HepG2 (cell line): ENCODE data around the gene MTREX. TPM values are rescaled to one million over a fixed set of nuclear protein-coding genes. Genes with fewer than 3 reads are reported as not detected.

ENCODE experiments used
- ATAC-seq: fragments of 200-7000 bp; cut with Tn5 transposase; 3 replicates; pipeline ENCODE4 v1.9.1; 2020; ENCODE audit warnings: mild to moderate bottlenecking, moderate library complexity
- BruUV-seq: library from RNA; stranded (reverse); fragments of 400-500 nt; replicated peaks from 2 replicates; lab custom pipeline; 2021; lab: Mats Ljungman, UMichigan
- CTCF ChIA-PET: fragments of 300-600 bp; formaldehyde crosslinking; extraction: SDS; loops from one replicate; lab custom pipeline; 2021; ENCODE audit warnings: low total read pairs, inconsistent platforms, low intra/inter-chr PET ratio; lab: Yijun Ruan, JAX
- POLR2A ChIA-PET: fragments of 350-600 bp; sonication (Branson Sonifier 250); formaldehyde crosslinking; loops from one replicate; lab custom pipeline; 2020; ENCODE audit warnings: antibody characterized with exemption, inconsistent platforms; lab: Yijun Ruan, JAX
- DNase-seq: peaks from one replicate; pipeline ENCODE4 v3.0.0-alpha.2; 2015; ENCODE audit warnings: low spot score
- FAIRE-seq: peaks from 3 replicates; lab custom pipeline; 2011; peaks lifted over from hg19 to GRCh38; lab: Jason Lieb, UNC
- H2AFZ ChIP-seq: one replicate; pipeline ENCODE4 v1.6.1; 2011; ENCODE audit warnings: low read length, inconsistent platforms
- H3K27ac ChIP-seq: fragments of 300-600 bp; 3 replicates; pipeline ENCODE4 v1.8.0; 2011; ENCODE audit warnings: mixed run types, mild to moderate bottlenecking, mixed read lengths, low read length, inconsistent platforms; ENCODE audit not compliant: insufficient read depth; ENCODE audit errors: extremely low read length
- H3K27me3 ChIP-seq, 2 experiments: fragments of 200-600 bp in 1 of 2; 2 replicates in 1 of 2; 3 replicates in 1 of 2; pipeline versions ENCODE4 v1.6.0 to v1.8.0; 2011; ENCODE audit warnings: low read length in 2 of 2, mild to moderate bottlenecking in 2 of 2, moderate library complexity in 2 of 2, inconsistent platforms in 1 of 2; ENCODE audit not compliant: insufficient read depth in 2 of 2, control insufficient read depth in 1 of 2
- H3K36me3 ChIP-seq, 2 experiments: fragments of 200-600 bp in 1 of 2; replicated peaks in 1 of 2; 2 replicates in 1 of 2; 3 replicates in 1 of 2; pipeline versions ENCODE4 v1.5.1 to v1.8.0; 2011; ENCODE audit warnings: low read length in 2 of 2, inconsistent platforms in 1 of 2; ENCODE audit not compliant: insufficient read depth in 2 of 2, control insufficient read depth in 1 of 2
- H3K4me1 ChIP-seq: 2 replicates; pipeline ENCODE4 v1.5.1; 2012; ENCODE audit warnings: low read length, inconsistent platforms; ENCODE audit not compliant: insufficient read depth
- H3K4me2 ChIP-seq: 2 replicates; pipeline ENCODE4 v1.6.0; 2011; ENCODE audit warnings: low read depth, low read length, inconsistent platforms
- H3K4me3 ChIP-seq, 3 experiments: fragments of 200-600 bp in 1 of 3; sonication (generic), shearing (Covaris generic) in 1 of 3; replicated peaks in 1 of 3; 2 replicates each; pipeline ENCODE4 v1.5.1; 2011 to 2016; ENCODE audit warnings: low read length in 3 of 3, inconsistent platforms in 2 of 3, low read depth in 2 of 3, mild to moderate bottlenecking in 2 of 3, control low read depth in 1 of 3, mixed read lengths in 1 of 3; ENCODE audit not compliant: insufficient read depth in 1 of 3
- H3K79me2 ChIP-seq: one replicate; pipeline ENCODE4 v1.6.1; 2011; ENCODE audit warnings: low read length, inconsistent platforms; ENCODE audit not compliant: insufficient read depth
- H3K9ac ChIP-seq: 2 replicates; pipeline ENCODE4 v1.6.0; 2011; ENCODE audit warnings: mild to moderate bottlenecking, low read depth, low read length, inconsistent platforms; ENCODE audit not compliant: insufficient read depth
- H3K9me3 ChIP-seq: 2 replicates; pipeline ENCODE4 v1.5.1; 2012; ENCODE audit warnings: mild to moderate bottlenecking, low read length
- H4K20me1 ChIP-seq: 2 replicates; pipeline ENCODE4 v1.6.0; 2011; ENCODE audit warnings: inconsistent platforms, mild to moderate bottlenecking, low read length, moderate library complexity; ENCODE audit not compliant: insufficient read depth
- MAFK ChIP-seq, 2 experiments: IDR thresholded peaks in 1 of 2; conservative IDR thresholded peaks in 1 of 2; 2 replicates each; pipeline ENCODE4 v1.6.1; 2011; ENCODE audit warnings: improper control_type of control experiment in 2 of 2, low read length in 2 of 2
- ZBTB39 ChIP-seq: sonication (generic); formaldehyde crosslinking; IDR thresholded peaks from 2 replicates; pipeline ENCODE4 v1.5.0; 2020; ENCODE audit warnings: missing genetic modification reagents
- ZBTB43 ChIP-seq: sonication (generic); formaldehyde crosslinking; conservative IDR thresholded peaks from 2 replicates; pipeline ENCODE4 v1.4.0; 2020; ENCODE audit warnings: missing genetic modification reagents
- ZFP62 ChIP-seq: sonication (generic); formaldehyde crosslinking; IDR thresholded peaks from 2 replicates; pipeline ENCODE4 v1.4.0; 2020; ENCODE audit warnings: missing genetic modification reagents
- ZNF550 ChIP-seq: sonication (generic); formaldehyde crosslinking; IDR thresholded peaks from 2 replicates; pipeline ENCODE4 v1.4.0; 2020; ENCODE audit warnings: mild to moderate bottlenecking, missing genetic modification reagents, borderline replicate concordance
- WGBS: methylation state at CpG from one replicate; pipeline ENCODE4 v1.1.6; 2017; ENCODE audit warnings: low lambda C conversion rate; 5-methylcytosine and 5-hydroxymethylcytosine counted together
- in situ Hi-C: cut with HindIII; loops from 2 replicates; pipeline ENCODE4 v1.10.0; 2017; ENCODE audit warnings: low pct_unique_long_range_greater_than_20kb; ENCODE audit not compliant: extremely low pct_ligation_motif_present
- intact Hi-C: fragments of 100-400 bp; cut with micrococcal nuclease; formaldehyde crosslinking; loops from one replicate; pipeline ENCODE4 v1.10.0; 2022; ENCODE audit not compliant: unreplicated experiment
- polyA plus RNA-seq, 8 experiments: library from polyadenylated mRNA; depleted of rRNA in 3 of 8; stranded (reverse) in 7 of 8; unstranded in 1 of 8; fragments of >200 nt; fragmentation: Illumina TruSeq in 4 of 8; extraction: Trizol in 4 of 8; gene quantifications; 2 replicates each; pipeline versions ENCODE4 v1.2.1 to v1.2.3, GENCODE V29; 2011 to 2016; ENCODE audit warnings: low read depth in 4 of 8, missing spikeins in 1 of 8, mixed read lengths in 1 of 8; ENCODE audit not compliant: insufficient read depth in 1 of 8
- total RNA-seq, 5 experiments: library from RNA; depleted of rRNA; stranded (reverse); fragments of >200 nt; fragmentation: Illumina TruSeq; extraction: Trizol; gene quantifications; 2 replicates each; pipeline ENCODE4 v1.2.3, GENCODE V29; 2016; ENCODE audit warnings: low read depth in 1 of 5
- TF ChIP-seq, protein P1 (sequence below): sonication (generic); formaldehyde crosslinking; conservative IDR thresholded peaks from 2 replicates; pipeline ENCODE4 v1.5.0; 2020; ENCODE audit warnings: missing genetic modification reagents
- TF ChIP-seq, protein P2 (sequence below): sonication (generic); formaldehyde crosslinking; IDR thresholded peaks from 2 replicates; pipeline ENCODE4 v1.5.0; 2020; ENCODE audit warnings: missing genetic modification reagents

MTREX gene
- total and polyA plus RNA-seq, 2 of the 13 experiments (the other 11 are each of a cell fraction or from before 2014, with no cell fraction given): 16.4 to 91.5 TPM

- ATAC-seq: no peak
- no peak overlapping the region for H3K4me2 ChIP-seq
These were observed 130.0 kb downstream of the MTREX start for GRCh38 chr5:55437859-55438206.

More at GRCh38 chr5:55437859-55438206, 130.0 kb downstream of the MTREX start:
- 100% methylated on average over 2 of the region's 2 CpGs for WGBS
- Histone ChIP-seq H3K4me3 (no peak overlapping the region), H3K27ac (no peak overlapping the region), H3K9me3 (no peaks in the 10 kb centered on the region), H3K9ac (no peak overlapping the region), H2AFZ (no peak overlapping the region)
- intact Hi-C loops: no loop called here
- BruUV-seq: no TSS peak
- POLR2A ChIA-PET: no interaction called here
- TF ChIP-seq, protein P1, sequence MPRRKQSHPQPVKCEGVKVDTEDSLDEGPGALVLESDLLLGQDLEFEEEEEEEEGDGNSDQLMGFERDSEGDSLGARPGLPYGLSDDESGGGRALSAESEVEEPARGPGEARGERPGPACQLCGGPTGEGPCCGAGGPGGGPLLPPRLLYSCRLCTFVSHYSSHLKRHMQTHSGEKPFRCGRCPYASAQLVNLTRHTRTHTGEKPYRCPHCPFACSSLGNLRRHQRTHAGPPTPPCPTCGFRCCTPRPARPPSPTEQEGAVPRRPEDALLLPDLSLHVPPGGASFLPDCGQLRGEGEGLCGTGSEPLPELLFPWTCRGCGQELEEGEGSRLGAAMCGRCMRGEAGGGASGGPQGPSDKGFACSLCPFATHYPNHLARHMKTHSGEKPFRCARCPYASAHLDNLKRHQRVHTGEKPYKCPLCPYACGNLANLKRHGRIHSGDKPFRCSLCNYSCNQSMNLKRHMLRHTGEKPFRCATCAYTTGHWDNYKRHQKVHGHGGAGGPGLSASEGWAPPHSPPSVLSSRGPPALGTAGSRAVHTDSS (CRISPR knock-in tag): no peak
- no peak for TF ChIP-seq ZBTB43 (CRISPR knock-in tag)
- TF ChIP-seq ZFP62 (CRISPR knock-in tag): no peak
- TF ChIP-seq ZBTB39 (CRISPR knock-in tag): no peak
- no peak for TF ChIP-seq ZNF550
- TF ChIP-seq, protein P2, sequence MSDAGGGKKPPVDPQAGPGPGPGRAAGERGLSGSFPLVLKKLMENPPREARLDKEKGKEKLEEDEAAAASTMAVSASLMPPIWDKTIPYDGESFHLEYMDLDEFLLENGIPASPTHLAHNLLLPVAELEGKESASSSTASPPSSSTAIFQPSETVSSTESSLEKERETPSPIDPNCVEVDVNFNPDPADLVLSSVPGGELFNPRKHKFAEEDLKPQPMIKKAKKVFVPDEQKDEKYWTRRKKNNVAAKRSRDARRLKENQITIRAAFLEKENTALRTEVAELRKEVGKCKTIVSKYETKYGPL (CRISPR knock-in tag): no peak
- TF ChIP-seq MAFK (conservative IDR thresholded peaks at IDR 0.05 in 1 of 2, IDR thresholded peaks at IDR 0.05 in 1 of 2; ENCODE audit: low read length in 2 of 2): no peak
- TF ChIP-seq, all 625 proteins: peak for 0
- Histone ChIP-seq H3K4me1 (0 out of 2 replicates have a peak, but pooled peaks cover 4% of the 10 kb centered on the region), H3K36me3 (no peaks in the 10 kb centered on the region; a peak in 1 of 5 replicates), H4K20me1 (no peaks in the 10 kb centered on the region), H3K27me3 (no peaks in the 10 kb centered on the region), H3K79me2 (no peaks in the 10 kb centered on the region)
- in situ Hi-C loops: no loop called here
- CTCF ChIA-PET: no interaction called here
- FAIRE-seq: no peak
- no peak for DNase-seq
